HG02763 (cell line): Measurements from ENCODE around the gene PRXL2B.
"Not testable (repeated sequence)": the region's sequence is repeated elsewhere in the genome, so short reads cannot be mapped to it uniquely, and the experiment has no call there.

Experiments used
- ATAC-seq: cut with Tn5 transposase; IDR thresholded peaks from one replicate; pipeline ENCODE4 v1.9.1; 2021; ENCODE audit warnings: mild to moderate bottlenecking, moderate library complexity; ENCODE audit not compliant: unreplicated experiment

Gene PRXL2B

GRCh38 chr1:2550309-2550861, 36.2 kb upstream of the PRXL2B start:
- not testable (repeated sequence) for ATAC-seq

- ATAC-seq = not testable (repeated sequence)
Measured at GRCh38 chr1:2551544-2551943, 35.0 kb upstream of the PRXL2B start.

DNA sequence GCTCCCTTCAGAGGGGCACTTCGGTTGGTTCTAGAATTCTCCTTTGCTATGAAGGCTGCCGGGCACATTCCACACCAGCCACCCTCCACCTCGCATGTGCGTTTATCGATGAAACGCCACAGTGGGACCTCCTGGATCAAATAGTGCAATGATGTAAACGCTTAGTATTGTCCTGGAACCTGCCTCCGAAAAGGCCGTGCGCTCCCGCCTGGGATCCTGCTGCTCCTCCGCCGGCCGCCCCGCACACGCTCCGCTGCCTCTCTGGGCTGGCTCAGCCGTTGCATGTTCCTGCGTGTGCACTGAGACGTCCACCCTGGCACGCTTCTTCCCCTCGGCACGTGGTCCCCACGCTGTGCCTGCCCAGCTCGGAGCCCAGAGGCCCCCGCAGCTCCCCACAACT, 34.4 kb upstream of the PRXL2B start:
- ATAC-seq = no peak

DNA sequence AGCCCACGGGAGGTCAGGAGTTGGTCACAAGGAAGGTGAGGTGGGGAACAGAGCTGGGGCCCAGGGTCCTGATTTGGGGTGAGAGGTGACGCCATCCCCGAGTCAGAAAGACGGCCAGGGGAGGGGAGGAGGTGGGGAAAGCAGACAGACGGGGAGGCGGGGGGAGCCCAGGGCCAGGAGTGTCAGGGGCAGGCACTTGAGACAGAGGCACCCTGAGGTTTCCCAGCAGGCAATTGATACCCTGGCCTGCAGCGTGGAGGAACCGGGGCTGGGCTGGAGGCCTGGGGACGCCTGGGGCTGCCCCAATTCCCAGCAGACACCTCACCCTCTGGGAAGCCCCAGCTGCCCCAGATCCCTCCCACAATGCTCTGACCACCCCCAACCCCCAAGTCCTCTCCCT, 33.5 kb upstream of the PRXL2B start:
- not testable (repeated sequence) for ATAC-seq

- no peak for ATAC-seq
Measured at GRCh38 chr1:2553871-2554620, 32.5 kb upstream of the PRXL2B start.

- no peak for ATAC-seq
Measured at GRCh38 chr1:2554621-2555387, 31.8 kb upstream of the PRXL2B start.

DNA sequence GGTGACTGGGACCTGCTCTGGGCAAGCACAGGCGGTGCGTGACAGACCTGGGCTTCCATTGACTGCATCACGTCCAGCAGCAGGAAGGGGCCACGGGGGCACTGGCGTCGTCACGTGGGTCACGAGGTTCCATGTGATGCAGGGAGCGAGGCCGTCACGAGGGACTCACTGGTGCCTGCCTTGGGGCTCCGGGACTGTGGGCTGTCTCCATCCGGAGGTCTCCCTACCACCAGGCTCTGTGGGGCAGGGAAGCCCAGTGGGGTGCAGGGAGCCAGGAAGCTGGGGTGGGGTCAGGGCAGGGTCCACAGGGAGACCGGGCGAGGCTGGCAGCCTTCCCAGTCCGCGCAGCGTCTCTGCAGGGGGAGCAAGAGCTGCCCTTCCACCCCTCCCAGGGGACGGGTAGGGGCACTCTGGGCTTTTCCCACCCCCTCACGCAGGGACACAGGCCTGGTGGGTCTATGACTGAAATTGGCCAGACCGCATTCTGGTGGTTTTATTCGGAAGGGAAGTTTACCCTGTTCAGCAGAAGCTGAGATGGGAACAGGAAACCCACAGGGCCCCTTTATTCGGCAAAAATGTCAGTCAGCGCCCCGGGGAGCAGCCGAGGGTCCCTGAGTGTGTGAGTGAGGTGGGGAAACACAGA, 30.8 kb upstream of the PRXL2B start:
- peak; percentile 38 for ATAC-seq

DNA sequence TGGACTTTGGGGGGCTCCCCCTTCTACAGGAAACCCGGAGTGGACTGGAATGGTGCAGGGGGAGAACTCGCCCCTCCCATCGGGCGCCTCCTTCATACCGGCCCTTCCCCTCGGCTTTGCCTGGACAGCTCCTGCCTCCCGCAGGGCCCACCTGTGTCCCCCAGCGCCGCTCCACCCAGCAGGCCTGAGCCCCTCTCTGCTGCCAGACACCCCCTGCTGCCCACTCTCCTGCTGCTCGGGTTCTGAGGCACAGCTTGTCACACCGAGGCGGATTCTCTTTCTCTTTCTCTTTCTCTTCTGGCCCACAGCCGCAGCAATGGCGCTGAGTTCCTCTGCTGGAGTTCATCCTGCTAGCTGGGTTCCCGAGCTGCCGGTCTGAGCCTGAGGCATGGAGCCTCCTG, 30.3 kb upstream of the PRXL2B start, which contains the start of gene TNFRSF14:
TNFRSF14 (plus strand) TSS at position 95 of the 401 bp plus-strand sequence; CDS start at position 389, 294 bp downstream.
- peak; percentile 22 for ATAC-seq

- no peak for ATAC-seq
Measured at GRCh38 chr1:2556678-2557481, 29.7 kb upstream of the PRXL2B start.

GRCh38 chr1:2557482-2558400, 28.8 kb upstream of the PRXL2B start:
- ATAC-seq = no peak

DNA sequence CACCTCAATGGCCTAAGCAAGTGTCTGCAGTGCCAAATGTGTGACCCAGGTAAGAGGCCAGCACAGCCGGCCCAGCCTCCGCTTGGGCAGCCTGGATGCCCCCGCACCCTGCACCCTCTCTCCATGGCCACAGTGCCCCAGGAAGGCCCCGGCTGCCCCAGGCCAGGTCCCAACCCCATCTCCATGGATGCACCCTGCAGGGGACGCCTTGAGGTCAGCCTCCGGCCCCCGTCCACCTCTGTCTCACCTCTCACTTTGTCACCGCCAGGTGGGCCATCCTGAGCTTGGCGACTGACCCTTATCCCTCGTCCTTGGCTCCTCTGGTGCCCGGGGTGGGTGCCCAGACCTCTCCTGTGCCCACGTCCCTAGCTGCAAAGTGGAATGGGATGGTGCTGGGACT, 28.2 kb upstream of the PRXL2B start:
- no peak for ATAC-seq

DNA sequence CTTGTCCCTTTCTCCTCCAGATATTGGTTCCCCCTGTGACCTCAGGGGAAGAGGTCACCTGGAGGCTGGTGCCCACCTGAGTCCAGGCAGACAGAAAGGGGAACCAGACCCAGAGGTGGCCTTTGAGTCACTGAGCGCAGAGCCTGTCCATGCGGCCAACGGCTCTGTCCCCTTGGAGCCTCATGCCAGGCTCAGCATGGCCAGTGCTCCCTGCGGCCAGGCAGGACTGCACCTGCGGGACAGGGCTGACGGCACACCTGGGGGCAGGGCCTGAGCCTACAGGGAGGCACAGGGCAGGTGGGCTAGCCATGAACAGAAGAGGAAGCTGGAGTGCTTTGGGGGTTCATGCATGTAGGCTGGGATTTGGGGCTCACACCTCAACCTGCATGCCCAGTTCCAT, 27.7 kb upstream of the PRXL2B start:
- ATAC-seq = no peak

DNA sequence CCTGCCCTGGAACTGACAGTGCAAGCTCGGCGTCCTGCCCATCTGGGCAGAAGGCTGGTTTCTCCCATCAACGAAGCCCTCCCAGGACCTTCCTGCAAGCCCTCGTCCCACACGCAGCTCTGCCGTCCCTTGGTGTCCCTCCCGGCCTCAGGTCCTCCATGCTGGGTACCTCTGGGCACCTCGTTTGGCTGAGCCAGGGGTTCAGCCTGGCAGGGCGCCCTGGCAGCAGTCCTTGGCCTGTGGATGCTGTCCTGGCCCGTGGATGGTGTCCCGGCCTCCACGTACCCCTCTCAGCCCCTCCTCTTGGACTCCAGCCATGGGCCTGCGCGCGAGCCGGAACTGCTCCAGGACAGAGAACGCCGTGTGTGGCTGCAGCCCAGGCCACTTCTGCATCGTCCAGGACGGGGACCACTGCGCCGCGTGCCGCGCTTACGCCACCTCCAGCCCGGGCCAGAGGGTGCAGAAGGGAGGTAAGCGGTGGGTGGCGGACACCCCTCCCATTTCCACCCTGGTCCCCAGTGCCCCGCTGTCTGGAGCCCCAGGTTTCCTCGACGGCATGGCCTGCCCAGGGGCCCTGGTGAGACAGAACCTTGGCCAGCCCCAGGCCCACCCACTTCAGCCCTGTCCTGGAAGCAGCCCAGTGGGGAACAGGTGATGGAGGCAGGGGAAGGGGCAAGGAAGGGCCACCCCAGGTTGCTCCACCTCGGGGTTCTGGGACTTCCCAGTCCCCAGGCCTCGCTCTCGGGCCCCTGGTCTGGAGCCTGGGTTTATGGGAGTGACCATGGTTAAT, 26.9 kb upstream of the PRXL2B start:
- ATAC-seq = no peak

- ATAC-seq = no peak
Measured at GRCh38 chr1:2560299-2561073, 26.1 kb upstream of the PRXL2B start.

DNA sequence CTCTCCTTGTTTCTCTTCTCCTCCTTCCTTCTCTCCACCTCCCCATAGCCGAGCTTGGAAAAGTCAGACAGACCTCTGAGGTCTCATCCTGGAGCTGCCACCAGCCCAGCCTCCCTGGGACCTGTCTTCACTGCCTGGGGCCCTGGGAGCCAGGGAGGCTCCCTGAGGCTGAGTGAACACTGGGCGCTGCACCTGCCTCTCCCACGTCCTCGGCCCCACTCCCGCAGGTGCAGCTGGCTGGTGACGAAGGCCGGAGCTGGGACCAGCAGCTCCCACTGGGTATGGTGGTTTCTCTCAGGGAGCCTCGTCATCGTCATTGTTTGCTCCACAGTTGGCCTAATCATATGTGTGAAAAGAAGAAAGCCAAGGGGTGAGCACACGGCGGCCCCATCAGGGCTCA, 25.1 kb upstream of the PRXL2B start:
- ATAC-seq = no peak

DNA sequence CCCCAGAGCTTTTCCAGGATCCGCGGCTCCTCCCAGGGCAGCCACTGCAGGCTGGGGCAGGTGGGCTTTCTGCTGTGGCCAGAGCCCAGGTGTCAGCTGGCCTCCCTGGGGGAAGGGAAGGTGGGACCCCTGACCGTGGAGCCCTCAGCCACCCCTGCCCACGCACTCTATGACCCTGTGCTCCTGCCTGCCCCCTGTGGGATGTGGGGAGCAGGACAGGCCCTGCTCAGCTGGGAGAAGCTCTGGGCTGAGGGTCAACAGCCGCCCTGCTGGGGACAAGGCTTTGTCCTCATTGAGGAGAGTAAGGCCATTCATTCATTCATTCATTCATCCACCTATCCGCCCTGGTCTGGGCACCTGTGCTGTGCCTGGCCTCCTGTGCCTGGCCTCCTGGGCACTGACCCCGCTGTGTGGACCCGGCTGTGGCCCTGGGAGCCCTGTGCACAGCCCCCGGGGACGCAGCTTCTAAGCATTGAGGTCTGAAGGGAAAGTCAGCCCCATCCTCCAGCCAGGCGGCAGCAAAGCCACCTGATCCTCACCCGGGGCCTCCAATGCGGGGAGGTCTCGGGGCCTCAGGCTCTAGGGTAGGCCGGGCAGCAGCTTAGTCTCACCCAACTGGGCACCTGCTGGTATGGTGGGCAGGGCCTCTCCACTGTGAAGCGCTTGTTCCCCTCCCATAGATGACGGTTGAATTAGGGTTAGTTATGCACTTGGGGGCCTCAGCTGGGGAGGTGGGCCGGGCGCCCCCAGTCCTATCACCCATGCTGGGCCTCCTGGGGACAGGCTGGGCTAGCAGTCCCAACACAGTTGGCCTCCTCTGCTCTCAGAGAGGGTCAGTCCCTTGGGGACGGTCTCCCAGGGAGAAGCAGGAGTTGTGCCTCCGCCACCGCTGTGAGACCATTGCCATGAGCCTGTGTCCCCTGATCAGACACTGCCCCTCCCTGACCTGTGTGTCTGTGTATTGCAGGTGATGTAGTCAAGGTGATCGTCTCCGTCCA, 24.4 kb upstream of the PRXL2B start:
- no peak for ATAC-seq

- no peak for ATAC-seq
Measured at GRCh38 chr1:2563205-2563604, 23.4 kb upstream of the PRXL2B start.
